Embryonic facial prominence (tissue), 1 donor: ENCODE results near the gene INPP5F.
"Not testable (repeated sequence)": the region's sequence is repeated elsewhere in the genome, so short reads cannot be mapped to it uniquely, and the experiment has no call there.

Experiments
- DNase-seq: peaks from one replicate; pipeline ENCODE4 v3.0.0-alpha.2; 2016; ENCODE audit errors: extremely low spot score

INPP5F gene

DNA sequence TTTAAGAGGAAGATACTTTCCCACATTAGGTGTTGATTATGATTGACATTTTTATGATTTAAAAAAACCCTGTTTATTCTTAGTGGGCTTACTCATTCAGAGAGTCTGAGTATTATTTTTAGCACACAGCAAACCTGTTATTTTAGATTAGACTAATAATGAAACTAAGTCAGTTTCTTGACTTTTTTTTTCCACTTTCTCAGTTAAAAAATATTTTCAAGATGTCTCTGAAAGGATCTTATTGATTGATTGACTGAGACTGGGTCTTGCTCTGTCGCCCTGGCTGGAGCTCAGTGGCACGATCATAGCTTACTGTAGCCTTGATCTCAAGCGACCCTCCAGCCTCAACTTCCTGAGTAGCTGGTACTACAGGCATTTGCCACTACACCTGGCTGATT lies 20.4 kb upstream of the INPP5F start:
- no peak for DNase-seq

DNA sequence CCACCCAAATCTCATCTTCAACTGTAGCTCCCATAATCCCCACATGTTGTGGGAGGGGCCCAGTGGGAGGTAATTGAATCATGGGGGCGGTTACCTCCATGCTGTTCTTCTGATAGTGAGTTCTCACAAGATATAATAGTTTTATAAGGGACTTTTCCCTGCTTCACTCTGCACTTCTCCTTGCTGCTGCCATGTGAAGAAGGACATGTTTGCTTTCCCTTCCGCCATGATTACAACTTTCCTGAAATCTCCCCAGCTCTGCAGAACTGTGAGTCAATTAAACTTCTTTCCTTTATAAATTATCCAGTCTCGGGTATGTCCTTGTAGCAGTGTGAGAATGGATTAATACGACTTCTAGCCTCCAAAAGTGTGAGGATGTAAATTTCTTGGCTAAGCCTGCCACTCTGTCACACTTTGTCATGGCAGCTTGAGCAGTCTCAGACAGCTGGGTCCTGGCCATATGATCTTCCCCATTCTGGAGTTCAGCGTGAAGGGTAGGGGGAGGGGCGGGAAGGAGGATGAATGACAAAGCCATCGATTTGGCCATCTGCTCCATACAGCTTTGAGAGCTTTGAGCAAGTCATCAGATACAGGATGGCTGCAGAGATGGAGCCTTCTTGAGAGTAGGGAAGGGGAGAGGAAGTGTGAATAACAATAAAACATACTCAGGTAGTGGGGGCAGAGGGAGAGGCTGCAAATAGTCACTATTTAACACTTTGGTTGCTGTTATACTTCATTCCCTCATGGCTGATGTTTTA lies 19.1 kb upstream of the INPP5F start:
- DNase-seq: no peak

DNA sequence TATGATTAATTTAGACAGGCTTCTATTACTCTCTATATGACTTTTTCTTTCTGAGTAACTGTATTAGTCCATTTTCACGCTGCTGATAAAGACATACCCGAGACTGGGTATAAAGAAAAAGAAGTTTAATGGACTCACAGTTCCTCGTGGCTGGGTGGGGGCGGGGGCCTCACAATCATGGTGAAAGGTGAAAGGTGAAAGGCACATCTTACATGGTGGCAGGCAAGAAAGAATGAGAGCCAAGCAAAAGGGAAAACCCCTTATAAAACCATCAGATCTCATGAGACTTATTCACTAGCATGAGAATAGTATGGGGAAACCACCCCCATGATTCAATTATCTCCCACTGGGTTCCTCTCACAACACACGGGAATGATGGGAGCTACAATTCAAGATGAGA lies 18.5 kb upstream of the INPP5F start:
- not testable (repeated sequence) for DNase-seq

DNA sequence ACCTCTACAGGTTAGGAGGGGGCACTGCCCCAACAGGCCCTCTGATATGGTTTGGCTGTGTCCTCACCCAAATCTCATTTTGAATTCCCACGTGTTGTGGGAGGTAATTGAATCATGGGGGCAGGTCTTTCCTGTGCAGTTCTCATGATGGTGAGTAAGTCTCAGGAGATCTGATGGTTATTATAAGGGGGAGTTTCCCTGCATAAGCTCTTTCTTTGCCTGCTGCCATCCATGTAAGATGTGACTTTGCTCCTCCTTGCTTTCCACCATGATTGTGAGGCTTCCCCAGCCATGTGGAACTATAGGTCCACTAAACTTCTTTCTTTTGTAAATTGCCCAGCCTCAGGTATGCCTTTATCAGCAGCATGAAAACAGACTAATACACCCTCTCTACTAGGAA lies 14.9 kb upstream of the INPP5F start:
- DNase-seq: not testable (repeated sequence)

DNA sequence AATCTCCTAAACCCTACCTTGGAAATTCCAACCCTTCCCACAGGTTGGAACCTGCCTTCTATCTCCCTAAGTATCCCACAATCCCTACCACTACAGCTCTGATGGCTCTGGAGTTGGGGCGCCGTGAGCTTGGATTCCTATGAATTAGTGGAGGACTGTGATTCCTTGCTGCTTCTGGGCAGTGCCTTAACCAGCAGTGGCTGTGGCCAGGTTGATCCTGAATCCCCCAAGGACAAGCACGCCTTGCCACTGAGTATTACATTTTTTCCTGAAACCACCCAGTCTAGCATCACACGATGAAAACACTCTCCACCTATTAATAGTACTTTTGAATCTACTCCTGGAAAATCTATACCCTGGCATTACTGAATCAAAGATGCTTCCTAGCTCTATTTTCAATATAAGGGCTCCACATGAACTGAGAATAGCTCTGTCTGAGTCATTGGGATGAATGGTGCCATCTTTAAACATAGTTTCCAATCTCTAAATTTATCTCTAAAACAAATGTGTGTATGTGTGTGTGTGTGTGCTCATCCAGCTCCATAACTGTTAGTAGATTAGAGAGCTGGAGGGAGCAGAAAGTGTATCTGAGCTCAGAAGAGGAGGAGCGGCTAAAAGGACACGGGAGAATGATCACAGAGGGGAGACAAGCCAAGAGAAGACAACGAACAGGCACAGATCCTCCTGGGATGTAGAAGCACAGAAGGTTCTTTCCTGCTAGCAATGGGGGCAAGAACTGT lies 11.9 kb upstream of the INPP5F start:
- no peak for DNase-seq

DNA sequence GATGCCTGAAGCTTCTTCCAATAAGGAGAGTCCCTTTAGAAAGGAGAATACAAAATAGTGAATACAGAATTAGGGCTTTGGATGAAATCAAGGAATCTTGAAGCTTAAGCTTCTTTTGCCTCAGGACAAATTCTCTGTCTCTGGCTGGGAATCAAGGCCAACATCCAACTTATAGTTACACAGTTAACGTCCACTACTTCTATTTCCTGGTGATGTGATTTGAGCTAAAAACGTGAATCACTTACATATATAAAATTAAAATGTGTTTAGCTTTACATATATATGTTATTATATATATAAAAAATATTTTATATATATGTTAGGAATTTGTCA lies 11.4 kb upstream of the INPP5F start:
- DNase-seq: no peak

DNA sequence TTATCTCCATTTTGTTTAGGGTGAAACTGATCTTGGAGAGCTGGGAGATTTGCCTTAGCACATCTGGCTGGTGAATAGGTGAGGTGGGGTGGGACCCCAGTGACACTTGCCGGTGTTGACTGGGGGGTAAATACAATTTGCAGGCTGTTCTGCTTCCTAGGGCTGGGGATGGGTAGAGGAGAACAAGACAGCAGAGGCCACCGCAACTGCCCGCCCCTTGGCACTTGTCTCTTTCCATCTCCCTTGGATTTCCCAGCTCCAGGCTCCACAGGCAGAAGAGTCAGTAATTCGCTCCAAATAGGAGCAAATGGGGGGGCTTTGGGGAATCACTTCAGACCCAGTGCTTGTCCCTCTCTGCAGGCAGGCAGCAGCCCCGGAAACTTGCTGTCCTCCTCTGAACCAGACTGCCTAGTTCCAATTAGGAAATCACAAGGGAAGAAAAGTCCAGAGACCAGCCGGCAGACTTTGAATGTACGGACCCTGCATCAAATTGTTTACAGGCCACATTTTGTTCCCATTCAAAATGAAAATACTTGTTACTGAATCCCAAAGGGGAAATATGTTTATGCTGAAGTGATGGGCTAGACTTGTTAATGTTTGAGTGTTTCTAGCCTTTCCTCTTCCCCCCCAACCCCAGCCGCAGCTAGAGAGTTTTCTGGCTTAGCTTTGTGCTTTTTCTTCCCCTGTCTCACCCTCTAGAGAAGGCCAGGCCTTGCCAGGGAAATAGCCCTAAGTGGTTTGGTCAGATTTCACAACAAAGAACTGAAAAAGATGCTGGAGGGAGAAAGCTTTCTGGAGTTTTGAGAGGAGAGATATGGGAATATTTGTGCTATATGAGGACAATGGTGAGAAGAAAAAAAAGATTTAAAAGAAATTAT lies 10.0 kb upstream of the INPP5F start:
- DNase-seq: no peak

DNA sequence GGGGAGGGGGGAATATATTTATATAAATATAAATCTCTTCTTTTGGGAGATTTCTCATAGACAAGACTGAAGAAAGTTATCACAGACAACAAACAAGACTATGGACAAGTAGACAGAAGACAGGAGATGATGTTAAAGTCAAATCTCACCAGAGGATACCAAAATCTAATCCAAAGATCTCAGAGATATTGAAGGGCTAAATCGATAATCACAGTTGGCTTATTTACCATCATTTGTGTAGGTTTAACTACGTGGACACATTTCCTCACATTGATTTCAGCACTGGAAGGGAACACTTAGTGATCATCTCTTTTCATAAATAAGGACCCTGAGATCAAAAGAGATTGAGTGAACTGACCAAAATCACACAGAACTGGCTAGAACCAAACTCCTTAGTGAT lies 2.7 kb upstream of the INPP5F start:
- no peak for DNase-seq

DNA sequence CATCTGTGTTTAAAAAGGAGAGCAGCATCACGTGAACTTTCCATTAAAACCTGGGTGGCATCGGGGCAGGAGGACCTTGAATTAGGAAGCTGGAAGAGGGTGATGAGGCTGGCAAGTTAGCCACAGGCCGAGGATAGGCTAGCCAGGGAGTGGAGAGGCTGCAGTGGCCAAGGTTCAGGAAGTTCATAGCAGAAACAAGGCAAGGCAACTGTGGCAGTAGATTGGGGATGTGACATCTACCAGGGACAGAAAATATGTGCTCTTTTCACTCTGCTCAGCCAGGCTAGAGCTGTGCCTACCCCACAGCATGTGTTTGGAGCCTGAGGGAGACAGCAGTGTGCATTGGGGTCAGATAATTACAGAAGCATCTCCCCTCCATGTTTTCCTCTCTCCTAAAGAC lies 2.2 kb upstream of the INPP5F start:
- DNase-seq: no peak

DNA sequence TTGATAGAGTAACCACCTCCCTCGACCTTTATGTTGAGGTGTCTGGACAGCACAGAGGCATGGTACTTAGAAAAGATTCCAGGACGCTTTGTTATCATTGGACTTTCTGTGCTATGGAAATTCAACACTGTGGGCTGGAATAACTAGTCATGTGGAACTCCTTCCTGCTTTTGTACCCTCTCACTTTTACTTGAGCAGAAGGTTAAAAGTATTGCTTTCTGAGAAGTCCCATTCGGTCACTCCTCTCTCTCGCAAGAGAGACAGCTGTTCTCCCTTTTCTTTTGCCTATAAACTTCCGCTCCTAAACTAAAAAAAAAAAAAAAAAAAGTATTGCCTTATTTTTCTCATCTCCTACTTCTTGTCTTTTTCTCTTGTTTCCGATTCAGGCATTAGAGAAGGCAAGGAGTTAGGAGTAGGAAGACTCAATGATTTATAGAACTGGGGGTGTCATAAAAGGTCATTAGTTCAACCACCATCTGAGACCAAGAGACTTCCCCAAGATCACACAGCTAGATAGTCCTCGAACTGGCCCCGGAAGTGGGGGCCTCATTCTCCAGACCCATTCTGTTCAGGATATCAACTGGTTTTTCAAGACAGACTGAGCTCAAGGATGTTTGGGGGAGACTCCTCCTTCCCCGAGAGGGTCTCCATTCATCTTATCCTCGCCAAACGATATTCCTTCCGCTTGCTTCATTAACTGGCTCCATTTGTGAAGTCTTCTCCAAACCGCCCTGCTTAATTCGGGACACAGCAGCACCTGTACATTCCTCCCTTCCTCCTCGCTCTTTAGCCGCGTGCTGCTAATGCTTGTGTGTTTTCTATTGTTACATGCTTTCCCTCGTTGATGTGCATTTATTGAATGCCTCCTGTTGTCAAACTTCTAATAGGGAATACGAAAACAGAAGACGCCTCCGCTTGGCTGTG lies 995 bp upstream of the INPP5F start:
- no peak for DNase-seq

DNA sequence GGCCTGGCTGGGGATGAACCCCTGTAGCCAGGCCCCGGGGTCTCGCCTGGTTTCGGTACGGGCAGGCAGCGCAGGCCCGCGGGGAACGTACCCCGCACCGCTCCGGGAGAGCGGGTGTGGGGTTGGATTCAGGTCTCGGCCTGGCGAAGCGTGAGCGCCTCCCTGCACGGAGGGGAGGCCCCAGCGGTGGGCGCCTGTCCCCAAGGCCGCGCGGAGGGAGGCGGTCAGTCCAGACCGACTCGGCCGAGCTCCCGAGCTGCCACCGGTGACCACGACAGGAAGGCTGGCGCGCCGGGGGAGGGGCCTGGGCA lies 378 bp upstream of the INPP5F start:
- no peak for DNase-seq

DNA sequence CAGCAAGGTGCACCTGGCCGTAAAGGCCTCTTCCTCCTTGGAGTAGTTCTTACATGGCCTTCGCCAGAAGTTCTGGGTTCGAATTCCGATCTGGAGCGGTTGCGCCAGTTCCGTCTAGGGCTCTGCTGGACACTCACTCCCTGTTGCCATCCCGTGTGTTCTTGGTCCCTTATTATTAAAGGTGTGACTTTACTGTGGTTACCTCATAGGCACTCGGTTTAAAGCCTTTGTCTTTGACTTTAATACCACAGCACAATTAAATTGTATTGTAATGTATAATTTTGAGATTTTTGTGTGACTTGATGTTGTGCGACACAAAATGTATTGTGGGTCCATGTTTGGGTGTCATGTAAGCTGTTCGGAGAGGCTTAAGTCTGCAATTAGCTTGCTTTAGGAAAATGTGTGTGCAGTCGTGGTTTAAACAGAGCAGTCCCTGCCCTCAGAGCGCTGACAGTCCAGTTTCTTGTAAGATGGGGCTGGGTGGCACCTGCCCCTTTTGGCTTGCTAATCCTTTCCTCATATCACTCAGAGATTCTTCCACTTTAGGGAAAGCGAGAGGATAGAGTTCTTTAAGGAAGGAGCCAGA lies 919 bp downstream of the INPP5F start:
- DNase-seq: no peak

DNA sequence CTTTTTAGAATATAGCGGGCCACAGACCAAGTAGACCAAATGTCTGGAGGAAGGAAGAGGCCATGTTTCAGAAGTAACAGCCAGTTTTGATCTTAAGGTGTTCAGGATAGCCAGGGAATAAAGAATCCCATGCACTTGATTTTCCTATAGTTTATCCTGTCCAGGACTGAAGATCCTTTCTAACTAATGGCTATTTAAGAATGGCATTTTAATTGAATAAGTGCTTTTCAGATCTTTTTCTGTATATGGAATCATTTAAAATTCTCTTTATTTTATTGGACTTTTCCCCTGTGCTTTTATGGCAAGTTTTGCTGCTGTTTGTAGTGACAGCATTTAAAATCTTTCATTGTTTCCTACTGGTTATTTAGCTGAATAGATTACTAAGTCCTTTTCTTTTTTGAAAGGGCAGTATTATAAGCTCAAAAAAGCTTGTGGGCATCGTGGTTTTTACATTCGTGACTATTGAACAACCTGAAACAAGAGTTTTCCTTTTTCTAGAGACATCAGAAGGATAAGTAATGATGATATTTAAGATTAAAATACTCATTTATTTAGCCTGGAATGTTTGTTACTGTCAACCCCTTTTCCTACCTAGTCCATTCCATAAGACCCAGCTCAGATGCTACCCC lies 2.4 kb downstream of the INPP5F start:
- DNase-seq: no peak

DNA sequence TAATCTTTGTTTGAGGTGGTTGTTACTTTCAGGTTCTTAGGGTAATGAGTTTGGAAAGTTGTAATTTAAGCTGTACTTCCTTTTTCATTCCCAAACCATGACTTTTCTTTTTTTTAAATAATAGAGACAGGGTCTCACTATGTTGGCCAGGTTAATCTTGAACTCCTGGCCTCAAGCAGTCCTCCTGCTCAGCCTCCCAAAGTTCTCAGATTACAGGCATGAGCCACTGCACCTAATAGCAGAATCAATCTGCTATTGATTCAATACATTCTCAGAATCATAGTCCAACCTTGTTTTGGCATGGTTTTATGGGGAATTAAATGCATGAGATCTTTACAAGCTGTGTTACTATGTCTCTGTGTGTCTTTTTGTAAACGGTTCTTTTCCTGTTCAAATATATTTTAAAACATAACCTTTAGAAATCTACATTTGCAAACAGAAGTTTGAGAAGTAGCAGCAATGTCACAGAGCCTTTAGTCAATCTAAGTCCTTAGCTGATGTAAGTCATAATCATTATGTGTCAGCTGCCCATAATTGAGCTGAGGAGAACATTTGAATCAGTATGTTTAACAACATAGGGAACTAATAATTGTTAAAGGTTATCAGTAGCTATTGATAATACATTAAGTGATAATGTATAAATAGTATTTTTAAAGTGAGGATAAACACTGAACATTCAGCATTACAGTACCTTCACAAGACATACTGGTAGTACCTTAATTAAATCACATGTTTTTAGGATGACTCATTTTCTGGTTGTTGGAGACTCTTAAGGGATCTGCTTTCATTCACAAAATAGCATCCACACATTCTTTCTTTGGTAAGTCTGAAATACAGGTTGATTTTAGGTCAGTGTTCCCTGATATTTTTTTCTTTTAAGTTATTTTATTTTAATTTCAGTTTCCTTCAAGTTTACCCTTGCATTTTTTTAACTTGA lies 8.8 kb downstream of the INPP5F start:
- no peak for DNase-seq

DNA sequence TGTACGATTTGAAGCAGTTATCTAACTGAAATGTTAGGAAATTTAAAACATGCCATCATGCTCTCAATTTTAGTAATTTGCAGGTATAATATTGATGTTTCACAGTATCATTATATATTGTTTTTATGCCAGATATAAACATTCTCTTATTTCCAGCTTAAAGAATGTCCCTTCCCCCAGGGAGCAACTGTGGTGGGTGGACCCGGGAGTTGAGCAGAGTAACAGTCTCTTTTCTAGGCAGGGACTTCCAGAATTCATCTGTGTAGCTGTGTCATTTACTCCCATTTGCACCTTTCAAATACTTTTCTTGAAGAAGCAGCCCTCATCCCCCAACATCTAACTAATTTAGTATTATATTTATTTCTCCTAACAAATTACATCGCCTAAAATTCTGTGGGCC lies 9.6 kb downstream of the INPP5F start:
- no peak for DNase-seq

DNA sequence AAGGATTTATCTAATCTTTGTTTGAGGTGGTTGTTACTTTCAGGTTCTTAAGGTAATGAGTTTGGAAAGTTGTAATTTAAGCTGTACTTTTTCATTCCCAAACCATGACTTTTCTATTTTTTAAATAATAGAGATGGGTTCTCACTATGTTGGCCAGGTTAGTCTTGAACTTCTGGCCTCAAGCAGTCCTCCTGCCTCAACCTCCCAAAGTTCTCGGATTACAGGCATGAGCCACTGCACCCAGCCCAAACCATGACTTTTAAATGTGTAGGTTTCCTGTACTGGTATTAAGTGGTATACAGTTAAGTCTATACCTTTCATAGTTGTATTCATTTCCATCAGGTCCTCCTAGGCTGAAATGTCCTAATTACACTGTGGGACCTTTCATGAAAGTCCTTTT lies 10.4 kb downstream of the INPP5F start:
- no peak for DNase-seq

DNA sequence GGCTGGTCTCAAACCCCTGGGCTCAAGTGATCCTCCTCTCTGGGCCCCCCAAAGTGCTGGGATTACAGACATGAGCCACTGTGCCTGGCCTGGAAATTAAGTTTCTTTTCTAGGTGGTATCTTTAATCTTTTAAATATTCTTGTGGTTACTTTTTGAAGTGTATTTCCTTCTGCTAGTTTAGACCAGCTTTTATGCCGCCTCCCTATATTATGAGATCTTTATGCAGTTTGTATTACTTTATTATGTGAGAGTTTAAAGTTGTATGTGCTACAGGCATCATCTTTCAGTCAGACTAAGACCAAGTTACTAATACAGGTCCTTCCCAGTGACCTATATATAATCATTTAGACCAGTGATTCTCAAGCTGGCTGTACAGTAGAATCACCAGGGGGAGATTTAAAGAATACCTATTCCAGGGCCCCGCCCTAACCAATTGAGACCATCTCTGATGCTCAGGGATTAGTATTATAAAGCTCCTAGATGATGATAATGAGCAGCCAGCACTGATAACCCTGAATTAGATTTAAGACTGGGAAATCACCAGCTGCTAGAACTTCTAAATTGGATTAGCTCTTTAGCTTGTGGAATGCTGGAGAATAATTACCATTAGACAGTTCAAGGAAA lies 11.3 kb downstream of the INPP5F start:
- DNase-seq: no peak

DNA sequence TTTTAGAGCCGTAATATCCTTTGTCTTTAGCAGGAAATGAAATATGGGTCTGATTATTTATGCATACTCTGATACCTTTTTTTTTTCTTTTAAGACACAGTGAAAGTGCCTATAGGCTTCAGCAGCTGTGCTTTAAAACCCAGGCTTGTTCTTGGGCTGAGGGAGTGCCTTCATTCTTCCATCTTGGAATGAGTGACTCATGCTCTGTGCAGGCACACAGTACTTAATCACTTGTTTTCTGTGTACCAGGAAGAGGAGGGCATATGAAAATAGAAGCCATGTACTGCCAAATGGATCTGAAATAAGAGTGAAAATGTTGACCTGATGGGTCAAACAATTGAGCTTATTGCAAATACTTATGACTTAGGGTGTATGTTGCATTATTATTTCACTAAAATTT lies 12.0 kb downstream of the INPP5F start:
- DNase-seq: no peak

DNA sequence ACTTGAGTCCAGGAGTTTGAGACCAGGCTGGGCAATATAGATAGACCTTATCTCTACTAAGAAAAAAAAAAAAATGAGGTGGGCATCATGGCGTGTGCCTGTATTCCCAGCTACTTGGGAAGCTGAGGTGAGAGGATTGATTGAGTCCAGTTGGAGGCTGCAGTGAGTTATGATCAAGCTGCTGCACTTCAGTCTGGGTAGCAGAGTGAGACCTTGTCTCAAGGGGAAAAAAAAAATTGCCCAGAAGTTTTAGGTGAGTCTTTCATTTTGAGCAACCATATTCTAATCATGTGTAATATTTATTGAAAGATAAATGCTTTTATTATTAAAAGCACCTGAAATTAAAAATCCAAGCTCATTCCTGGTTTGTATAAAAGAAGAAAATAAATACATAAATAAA lies 13.1 kb downstream of the INPP5F start:
- DNase-seq: no peak
